GM11168 (cell line): ENCODE results near the gene SLC35F3.

Source experiments
- in situ Hi-C: fragments of 300-500 bp; cut with MboI; formaldehyde crosslinking; loops from one replicate; pipeline ENCODE4 v1.12.0; 2022; ENCODE audit warnings: low sequenced_read_pairs; ENCODE audit not compliant: unreplicated experiment

The SLC35F3 gene

GRCh38 chr1:234014208-234014607 lies 109.7 kb downstream of the SLC35F3 start:
- in situ Hi-C loops, result no loop called here

- in situ Hi-C loops, result no loop called here
Measured at GRCh38 chr1:234018816-234019215, 114.3 kb downstream of the SLC35F3 start.

GRCh38 chr1:234019387-234019786 lies 114.9 kb downstream of the SLC35F3 start:
- in situ Hi-C loops, result no loop called here

GRCh38 chr1:234022302-234022701 lies 117.8 kb downstream of the SLC35F3 start:
- in situ Hi-C loops, result no loop called here

- in situ Hi-C loops, result no loop called here
Measured at GRCh38 chr1:234039603-234040002, 135.1 kb downstream of the SLC35F3 start.

- in situ Hi-C loops, result no loop called here
Measured at GRCh38 chr1:234040446-234041317, 136.2 kb downstream of the SLC35F3 start.

- in situ Hi-C loops, result no loop called here
Measured at GRCh38 chr1:234044079-234044478, 139.6 kb downstream of the SLC35F3 start.

GRCh38 chr1:234047123-234047522 lies 142.6 kb downstream of the SLC35F3 start:
- in situ Hi-C loops, result no loop called here

GRCh38 chr1:234062166-234062565 lies 157.7 kb downstream of the SLC35F3 start:
- in situ Hi-C loops, result loop anchor here (10.0 kb wide), 1 partner anchor 667 kb away; no protein-coding TSS in a partner anchor

GRCh38 chr1:234065794-234066447 lies 161.4 kb downstream of the SLC35F3 start:
- in situ Hi-C loops, result loop anchor here (10.0 kb wide), 1 partner anchor 671 kb away; no protein-coding TSS in a partner anchor

GRCh38 chr1:234067581-234068337 lies 163.3 kb downstream of the SLC35F3 start:
- in situ Hi-C loops, result loop anchor here (10.0 kb wide), 1 partner anchor 673 kb away; no protein-coding TSS in a partner anchor

GRCh38 chr1:234069760-234070159 lies 165.3 kb downstream of the SLC35F3 start:
- in situ Hi-C loops, result loop anchor here (10.0 kb wide), 1 partner anchor 675 kb away; no protein-coding TSS in a partner anchor

- in situ Hi-C loops, result no loop called here
Measured at GRCh38 chr1:234072793-234073192, 168.3 kb downstream of the SLC35F3 start.

- in situ Hi-C loops, result no loop called here
Measured at GRCh38 chr1:234078143-234078542, 173.7 kb downstream of the SLC35F3 start.

GRCh38 chr1:234079896-234080295 lies 175.4 kb downstream of the SLC35F3 start:
- in situ Hi-C loops, result no loop called here

GRCh38 chr1:234083460-234083859 lies 179.0 kb downstream of the SLC35F3 start:
- in situ Hi-C loops, result no loop called here

GRCh38 chr1:234089396-234089795 lies 184.9 kb downstream of the SLC35F3 start:
- in situ Hi-C loops, result no loop called here

- in situ Hi-C loops, result no loop called here
Measured at GRCh38 chr1:234090212-234091064, 186.0 kb downstream of the SLC35F3 start.

GRCh38 chr1:234091065-234091401 lies 186.6 kb downstream of the SLC35F3 start:
- in situ Hi-C loops, result no loop called here

- in situ Hi-C loops, result no loop called here
Measured at GRCh38 chr1:234091876-234092275, 187.4 kb downstream of the SLC35F3 start.
